ENCODE data around the gene SNU13.

DNA sequence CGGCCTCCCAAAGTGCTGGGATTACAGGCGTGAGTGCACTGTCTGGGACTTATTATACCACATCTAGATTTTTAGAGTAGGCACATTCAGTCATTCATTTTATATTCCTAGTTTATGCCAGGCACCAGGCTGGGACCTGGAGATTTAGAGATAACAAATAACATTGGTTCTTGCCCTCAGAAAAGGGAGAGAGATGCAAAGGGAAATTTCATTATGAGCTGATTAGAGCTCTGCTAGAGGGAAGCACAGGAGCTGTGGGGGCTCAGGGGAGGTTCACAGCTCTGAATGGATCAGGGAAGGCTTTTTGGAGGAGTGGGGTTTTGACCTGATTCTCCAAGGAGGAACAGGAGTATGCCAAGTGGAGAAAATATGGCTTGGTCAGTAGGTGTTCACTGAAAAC lies 42.9 kb upstream of the SNU13 start:
- TF ChIP-seq, protein P1, sequence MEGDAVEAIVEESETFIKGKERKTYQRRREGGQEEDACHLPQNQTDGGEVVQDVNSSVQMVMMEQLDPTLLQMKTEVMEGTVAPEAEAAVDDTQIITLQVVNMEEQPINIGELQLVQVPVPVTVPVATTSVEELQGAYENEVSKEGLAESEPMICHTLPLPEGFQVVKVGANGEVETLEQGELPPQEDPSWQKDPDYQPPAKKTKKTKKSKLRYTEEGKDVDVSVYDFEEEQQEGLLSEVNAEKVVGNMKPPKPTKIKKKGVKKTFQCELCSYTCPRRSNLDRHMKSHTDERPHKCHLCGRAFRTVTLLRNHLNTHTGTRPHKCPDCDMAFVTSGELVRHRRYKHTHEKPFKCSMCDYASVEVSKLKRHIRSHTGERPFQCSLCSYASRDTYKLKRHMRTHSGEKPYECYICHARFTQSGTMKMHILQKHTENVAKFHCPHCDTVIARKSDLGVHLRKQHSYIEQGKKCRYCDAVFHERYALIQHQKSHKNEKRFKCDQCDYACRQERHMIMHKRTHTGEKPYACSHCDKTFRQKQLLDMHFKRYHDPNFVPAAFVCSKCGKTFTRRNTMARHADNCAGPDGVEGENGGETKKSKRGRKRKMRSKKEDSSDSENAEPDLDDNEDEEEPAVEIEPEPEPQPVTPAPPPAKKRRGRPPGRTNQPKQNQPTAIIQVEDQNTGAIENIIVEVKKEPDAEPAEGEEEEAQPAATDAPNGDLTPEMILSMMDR (IDR thresholded peaks at IDR 0.05): no peak
- TF ChIP-seq POLR2A (IDR thresholded peaks at IDR 0.05): no peak
